ENCODE data around the gene REM1.

The REM1 gene

DNA sequence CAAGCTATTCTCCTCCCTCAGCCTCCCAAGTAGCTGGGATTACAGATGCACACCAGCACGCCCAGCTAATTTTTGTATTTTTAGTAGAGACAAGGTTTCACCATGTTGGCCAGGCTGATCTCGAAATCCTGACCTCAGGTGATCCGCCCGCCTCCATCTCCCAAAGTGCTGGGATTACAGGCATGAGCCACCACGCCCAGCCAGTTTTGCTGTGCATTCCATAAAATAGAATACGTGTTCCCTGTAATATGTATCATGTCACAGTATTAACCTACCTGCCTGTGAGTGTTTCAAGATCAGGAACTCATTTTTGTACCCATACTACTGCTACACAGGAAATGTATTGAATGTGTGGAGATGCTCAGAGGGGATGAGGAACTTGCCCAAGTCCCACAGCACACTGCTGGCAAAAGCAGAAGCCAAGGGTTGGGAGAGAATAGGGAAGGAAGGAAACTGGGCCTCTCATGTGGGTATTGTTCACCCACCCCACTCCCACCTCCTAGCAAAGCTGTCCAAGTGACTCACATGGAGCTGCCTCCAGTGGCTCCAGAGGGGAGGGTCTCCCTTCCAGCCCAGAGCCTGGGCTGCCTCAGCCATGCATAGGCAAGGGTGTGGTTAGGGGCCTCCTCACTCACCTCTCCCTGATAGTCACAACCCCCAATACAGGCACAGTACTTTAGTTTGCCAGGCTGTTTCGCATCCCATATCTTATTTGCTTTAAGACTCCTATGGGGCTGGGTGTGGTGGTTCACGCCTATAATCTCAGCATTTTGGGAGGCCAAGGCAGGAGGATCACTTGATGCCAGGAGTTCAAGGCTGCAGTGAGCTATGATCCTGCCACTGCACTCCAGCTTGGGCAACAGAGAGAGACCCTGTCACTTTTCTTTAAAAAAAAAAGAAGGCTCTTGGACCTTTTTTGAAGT is 48.5 kb downstream of the REM1 start:
- DNase-seq (ENCODE audit: low spot score): no peak

DNA sequence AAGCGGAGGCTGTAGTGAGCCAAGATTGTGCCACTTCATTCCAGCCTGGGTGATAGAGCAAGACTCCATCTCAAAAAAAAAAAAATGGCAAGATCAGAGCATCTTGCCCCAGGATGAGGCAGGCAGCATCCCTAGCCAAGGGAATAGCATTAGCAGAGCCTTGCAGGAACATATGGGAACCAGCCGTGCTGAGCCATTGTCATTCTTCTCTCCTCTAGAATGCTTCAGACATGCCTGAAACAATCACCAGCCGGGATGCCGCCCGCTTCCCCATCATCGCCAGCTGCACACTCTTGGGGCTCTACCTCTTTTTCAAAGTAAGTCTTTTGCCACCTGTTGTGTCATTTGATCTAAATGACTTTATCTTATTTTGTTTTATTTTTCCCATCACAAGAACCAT is 52.2 kb downstream of the REM1 start:
- DNase-seq (ENCODE audit: low spot score): no peak
